ENCODE data around the gene TMTC1. TPM values are rescaled to one million over a fixed set of nuclear protein-coding genes. Genes with fewer than 3 reads are reported as not detected.

TMTC1 gene
- total and polyA plus RNA-seq, 3 donors from 2014 or later, result 8.4 to 13.6 (median 11.5) TPM

DNA sequence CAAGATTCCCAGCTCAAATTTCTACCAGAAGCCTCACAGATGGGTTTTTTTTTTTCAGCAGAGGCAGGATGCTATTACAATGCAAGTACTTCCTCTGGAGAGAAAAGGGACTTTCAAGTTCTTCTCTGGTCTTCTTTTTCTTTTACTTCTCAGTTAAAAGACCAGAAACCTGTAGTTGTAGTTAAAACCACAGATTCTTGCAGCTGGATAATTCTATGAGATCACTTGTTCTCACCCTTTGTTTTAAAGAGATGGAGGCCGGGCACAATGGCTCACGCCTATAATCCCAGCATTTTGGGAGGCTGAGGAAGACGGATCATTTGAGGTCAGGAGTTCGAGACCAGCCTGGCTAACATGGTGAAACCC lies 238.7 kb downstream of the TMTC1 start:
- Histone ChIP-seq H3K27me3 (no peaks in the 10 kb centered on the region), H3K4me3 (no peak overlapping the region), H3K9me3 (no peaks in the 10 kb centered on the region), H3K27ac (no peak overlapping the region), H3K4me1 (no peaks in the 10 kb centered on the region), H3K36me3 (ENCODE audit: low read depth, missing control alignments) (no peaks in the 10 kb centered on the region)
- no peak for TF ChIP-seq POLR2A (IDR thresholded peaks at IDR 0.05)
- TF ChIP-seq, protein P1, sequence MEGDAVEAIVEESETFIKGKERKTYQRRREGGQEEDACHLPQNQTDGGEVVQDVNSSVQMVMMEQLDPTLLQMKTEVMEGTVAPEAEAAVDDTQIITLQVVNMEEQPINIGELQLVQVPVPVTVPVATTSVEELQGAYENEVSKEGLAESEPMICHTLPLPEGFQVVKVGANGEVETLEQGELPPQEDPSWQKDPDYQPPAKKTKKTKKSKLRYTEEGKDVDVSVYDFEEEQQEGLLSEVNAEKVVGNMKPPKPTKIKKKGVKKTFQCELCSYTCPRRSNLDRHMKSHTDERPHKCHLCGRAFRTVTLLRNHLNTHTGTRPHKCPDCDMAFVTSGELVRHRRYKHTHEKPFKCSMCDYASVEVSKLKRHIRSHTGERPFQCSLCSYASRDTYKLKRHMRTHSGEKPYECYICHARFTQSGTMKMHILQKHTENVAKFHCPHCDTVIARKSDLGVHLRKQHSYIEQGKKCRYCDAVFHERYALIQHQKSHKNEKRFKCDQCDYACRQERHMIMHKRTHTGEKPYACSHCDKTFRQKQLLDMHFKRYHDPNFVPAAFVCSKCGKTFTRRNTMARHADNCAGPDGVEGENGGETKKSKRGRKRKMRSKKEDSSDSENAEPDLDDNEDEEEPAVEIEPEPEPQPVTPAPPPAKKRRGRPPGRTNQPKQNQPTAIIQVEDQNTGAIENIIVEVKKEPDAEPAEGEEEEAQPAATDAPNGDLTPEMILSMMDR (IDR thresholded peaks at IDR 0.05), result no peak
- no peak for DNase-seq
- intact Hi-C loops (cut with DNase I; ENCODE audit: low total_unique reads), result no loop called here
- 87 to 94% methylated on average over 4 of the region's 4 CpGs for WGBS, 2 donors

DNA sequence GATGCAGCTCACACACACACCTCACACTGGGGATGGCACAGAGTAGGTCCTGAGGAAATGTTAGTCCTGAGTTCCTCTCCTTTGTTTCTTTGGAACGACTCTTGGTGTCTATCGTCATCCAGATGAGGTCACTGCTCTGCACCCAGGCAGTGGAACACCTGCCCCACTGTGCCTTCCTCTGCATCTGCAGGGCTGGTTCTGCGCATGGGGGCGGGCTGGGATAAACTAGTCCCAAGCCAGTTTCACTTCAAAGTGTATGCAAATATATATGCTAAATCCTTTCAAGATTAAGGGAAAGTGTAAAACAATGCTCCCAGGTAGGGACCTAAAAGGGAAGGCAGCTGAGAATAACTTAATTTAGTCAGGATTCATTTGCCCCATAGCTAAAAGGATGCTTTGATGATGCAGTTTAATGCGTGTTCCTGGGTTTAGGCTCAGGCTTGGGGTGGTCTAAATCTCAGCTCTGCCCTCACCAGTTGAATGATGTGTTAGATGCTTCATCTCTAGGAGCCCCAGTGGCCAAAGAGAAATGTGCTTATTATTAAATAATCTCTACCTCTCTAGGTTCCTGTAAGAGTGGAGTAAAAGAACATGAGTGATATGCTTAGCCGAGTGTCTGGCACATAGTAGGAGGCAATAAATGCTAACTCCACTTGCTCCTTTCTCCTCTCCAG lies 239.2 kb downstream of the TMTC1 start:
- TF ChIP-seq, protein P1 (IDR thresholded peaks at IDR 0.05), result no peak
- TF ChIP-seq POLR2A (IDR thresholded peaks at IDR 0.05), result no peak
- H3K9me3 ChIP-seq, result no peaks in the 10 kb centered on the region
- H3K27ac ChIP-seq, result no peak overlapping the region
- no peaks in the 10 kb centered on the region for H3K4me1 ChIP-seq
- intact Hi-C loops (cut with DNase I; ENCODE audit: low total_unique reads), result no loop called here
- no peaks in the 10 kb centered on the region for H3K36me3 ChIP-seq (ENCODE audit: low read depth, missing control alignments)
- no peak for DNase-seq
- no peaks in the 10 kb centered on the region for H3K27me3 ChIP-seq
- H3K4me3 ChIP-seq, result no peak overlapping the region
- 81 to 93% methylated on average over 6 of the region's 6 CpGs for WGBS, 2 donors

DNA sequence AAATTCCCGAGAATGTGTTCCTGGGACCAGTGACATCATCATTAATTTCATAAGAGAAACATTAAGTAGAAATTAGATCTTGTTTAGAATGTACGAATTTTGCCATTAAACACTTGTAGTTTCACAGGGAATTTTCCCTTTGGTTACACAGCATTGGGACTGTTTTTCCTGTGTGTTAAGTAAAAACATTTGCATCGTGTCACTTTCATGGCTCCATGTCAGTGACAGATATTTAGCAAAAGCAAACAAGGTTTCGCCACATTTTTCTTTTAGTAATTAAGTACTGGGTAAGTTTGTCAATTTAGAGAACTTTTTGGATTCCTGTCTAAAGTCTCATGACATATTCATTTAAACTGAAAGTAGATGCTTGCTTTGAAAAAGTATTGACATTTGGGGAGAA lies 240.7 kb downstream of the TMTC1 start:
- no peak overlapping the region for H3K27ac ChIP-seq
- no peaks in the 10 kb centered on the region for H3K36me3 ChIP-seq (ENCODE audit: low read depth, missing control alignments)
- 62 to 67% methylated on average over 4 of the region's 4 CpGs for WGBS, 2 donors
- H3K9me3 ChIP-seq, result no peaks in the 10 kb centered on the region
- TF ChIP-seq POLR2A (IDR thresholded peaks at IDR 0.05), result no peak
- TF ChIP-seq, protein P1 (IDR thresholded peaks at IDR 0.05), result no peak
- H3K4me3 ChIP-seq, result no peak overlapping the region
- no peaks in the 10 kb centered on the region for H3K27me3 ChIP-seq
- DNase-seq, result no peak
- intact Hi-C loops (cut with DNase I; ENCODE audit: low total_unique reads), result no loop called here
- H3K4me1 ChIP-seq, result no peaks in the 10 kb centered on the region

DNA sequence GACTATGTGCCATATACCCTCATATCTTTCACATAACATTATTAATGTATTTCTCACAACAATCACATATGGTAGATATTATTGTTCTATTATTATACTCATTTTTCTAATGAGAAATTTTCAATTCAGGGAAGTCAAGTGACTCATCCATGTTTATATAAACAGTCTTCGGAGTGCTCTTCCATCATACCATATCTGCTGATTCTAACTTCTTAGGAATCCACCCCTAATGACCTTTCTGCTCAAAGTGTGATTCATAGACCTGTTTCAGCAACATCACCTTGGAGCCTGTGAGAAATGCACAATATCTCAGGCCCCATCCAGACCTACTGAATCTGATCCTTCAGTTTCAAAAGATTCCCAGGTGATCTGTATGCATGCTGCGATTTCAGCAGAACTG lies 246.4 kb downstream of the TMTC1 start:
- Histone ChIP-seq H3K4me1 (no peaks in the 10 kb centered on the region), H3K27ac (no peak overlapping the region), H3K27me3 (no peaks in the 10 kb centered on the region), H3K4me3 (no peak overlapping the region), H3K9me3 (no peaks in the 10 kb centered on the region), H3K36me3 (ENCODE audit: low read depth, missing control alignments) (no peaks in the 10 kb centered on the region)
- intact Hi-C loops (cut with DNase I; ENCODE audit: low total_unique reads), result no loop called here
- no peak for DNase-seq
- no peak for TF ChIP-seq POLR2A (IDR thresholded peaks at IDR 0.05)
- TF ChIP-seq, protein P1 (IDR thresholded peaks at IDR 0.05), result no peak
- WGBS, 2 donors, result 86 to 91% methylated on average over 2 of the region's 2 CpGs

DNA sequence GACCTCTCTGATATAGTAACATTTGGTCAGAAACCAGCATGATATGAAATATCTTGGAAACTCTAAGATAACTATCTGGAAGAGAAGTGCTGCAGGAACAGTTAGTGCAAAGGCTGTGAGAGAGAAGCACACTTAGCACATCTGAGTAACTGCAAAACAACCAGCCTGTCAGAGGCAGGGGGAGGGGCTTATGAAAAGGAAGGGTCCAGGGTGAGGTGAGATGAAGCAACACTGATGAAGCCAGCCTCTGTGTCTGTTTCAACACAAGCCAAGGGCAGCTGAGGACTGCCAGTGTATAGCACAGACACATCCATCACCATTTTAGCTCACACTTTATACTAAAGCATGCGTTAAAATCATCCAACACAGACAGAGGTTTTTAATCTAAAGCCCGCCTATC lies 248.8 kb downstream of the TMTC1 start:
- H3K4me1 ChIP-seq, result no peaks in the 10 kb centered on the region
- TF ChIP-seq, protein P1 (IDR thresholded peaks at IDR 0.05), result no peak
- TF ChIP-seq POLR2A (IDR thresholded peaks at IDR 0.05), result no peak

More for the DNA sequence above, 248.8 kb downstream of the TMTC1 start:
- intact Hi-C loops (cut with DNase I; ENCODE audit: low total_unique reads), result no loop called here
- Histone ChIP-seq H3K4me3 (no peak overlapping the region), H3K9me3 (no peaks in the 10 kb centered on the region), H3K36me3 (ENCODE audit: low read depth, missing control alignments) (no peaks in the 10 kb centered on the region), H3K27me3 (no peaks in the 10 kb centered on the region), H3K27ac (no peak overlapping the region)
- 86 to 100% methylated on average over 2 of the region's 2 CpGs for WGBS, 2 donors
- no peak for DNase-seq
